Measurements from ENCODE around the gene SMG6.
"Not testable (repeated sequence)": the region's sequence is repeated elsewhere in the genome, so short reads cannot be mapped to it uniquely, and the experiment has no call there.

Gene SMG6

DNA sequence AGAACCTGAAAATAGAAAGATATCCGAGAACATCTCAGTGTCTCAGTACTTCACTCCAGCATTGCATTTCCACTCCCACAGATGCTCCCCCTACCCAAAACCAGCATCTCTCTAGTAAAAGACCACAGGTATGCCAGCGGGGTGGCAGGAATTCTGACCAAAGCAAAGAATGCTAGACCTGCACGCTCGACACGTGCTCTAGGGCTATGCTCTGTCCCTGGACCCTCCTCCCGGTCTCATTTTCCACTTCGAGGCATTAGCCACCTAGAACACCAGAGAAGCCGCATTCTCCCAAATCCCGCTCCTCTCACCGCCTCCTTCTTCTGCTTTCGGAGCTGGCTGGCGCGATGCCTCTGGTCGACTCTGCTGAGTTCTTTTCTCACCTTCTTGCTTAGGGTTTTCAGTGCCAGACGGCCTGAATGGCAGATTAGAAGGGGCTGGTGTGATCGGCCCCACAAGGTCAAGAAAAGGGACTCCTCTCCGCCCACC, 32.2 kb upstream of the SMG6 start:
- peak overlapping the region; percentile 90 for H3K4me2 ChIP-seq (ENCODE audit: low read length)
- peaks cover 43% of the 10 kb centered on the region for H3K36me3 ChIP-seq (ENCODE audit: insufficient read depth, low read length)
- H3K4me3 ChIP-seq (ENCODE audit: low read length), result peak overlapping the region; percentile 93
- H3K27me3 ChIP-seq (ENCODE audit: control insufficient read depth, insufficient read depth, low read length), result no peaks in the 10 kb centered on the region
- H3K4me1 ChIP-seq (ENCODE audit: control insufficient read depth, insufficient read depth, low read length), result peaks cover 21% of the 10 kb centered on the region
- H3K9ac ChIP-seq (ENCODE audit: low read depth, low read length), result peak overlapping the region; percentile 95
- no peaks in the 10 kb centered on the region for H3K9me3 ChIP-seq (replicated peaks; ENCODE audit: low read length)

- Histone ChIP-seq H3K9me3 (replicated peaks; ENCODE audit: low read length) (no peaks in the 10 kb centered on the region), H3K36me3 (ENCODE audit: insufficient read depth, low read length) (peaks cover 77% of the 10 kb centered on the region), H3K27me3 (ENCODE audit: control insufficient read depth, insufficient read depth, low read length) (no peaks in the 10 kb centered on the region), H3K4me1 (ENCODE audit: control insufficient read depth, insufficient read depth, low read length) (peaks cover 9% of the 10 kb centered on the region), H3K4me3 (ENCODE audit: low read length) (no peak overlapping the region), H3K4me2 (ENCODE audit: low read length) (no peak overlapping the region), H3K9ac (ENCODE audit: low read depth, low read length) (no peak overlapping the region)
Measured at GRCh38 chr17:2331303-2331702, 27.7 kb upstream of the SMG6 start.

- peaks cover 53% of the 10 kb centered on the region for H3K36me3 ChIP-seq (ENCODE audit: insufficient read depth, low read length)
- no peak overlapping the region for H3K4me2 ChIP-seq (ENCODE audit: low read length)
- no peaks in the 10 kb centered on the region for H3K9me3 ChIP-seq (replicated peaks; ENCODE audit: low read length)
- no peaks in the 10 kb centered on the region for H3K4me1 ChIP-seq (ENCODE audit: control insufficient read depth, insufficient read depth, low read length)
- no peak overlapping the region for H3K4me3 ChIP-seq (ENCODE audit: low read length)
- H3K27me3 ChIP-seq (ENCODE audit: control insufficient read depth, insufficient read depth, low read length), result no peaks in the 10 kb centered on the region
- H3K9ac ChIP-seq (ENCODE audit: low read depth, low read length), result no peak overlapping the region
Measured at GRCh38 chr17:2323629-2324314, 20.2 kb upstream of the SMG6 start.

- no peak overlapping the region for H3K4me2 ChIP-seq (ENCODE audit: low read length)
- no peaks in the 10 kb centered on the region for H3K27me3 ChIP-seq (ENCODE audit: control insufficient read depth, insufficient read depth, low read length)
- H3K4me3 ChIP-seq (ENCODE audit: low read length), result no peak overlapping the region
- no peak overlapping the region for H3K9ac ChIP-seq (ENCODE audit: low read depth, low read length)
- no peaks in the 10 kb centered on the region for H3K9me3 ChIP-seq (replicated peaks; ENCODE audit: low read length)
- no peaks in the 10 kb centered on the region for H3K4me1 ChIP-seq (ENCODE audit: control insufficient read depth, insufficient read depth, low read length)
- peaks cover 39% of the 10 kb centered on the region for H3K36me3 ChIP-seq (ENCODE audit: insufficient read depth, low read length)
Measured at GRCh38 chr17:2321399-2321798, 17.8 kb upstream of the SMG6 start.

DNA sequence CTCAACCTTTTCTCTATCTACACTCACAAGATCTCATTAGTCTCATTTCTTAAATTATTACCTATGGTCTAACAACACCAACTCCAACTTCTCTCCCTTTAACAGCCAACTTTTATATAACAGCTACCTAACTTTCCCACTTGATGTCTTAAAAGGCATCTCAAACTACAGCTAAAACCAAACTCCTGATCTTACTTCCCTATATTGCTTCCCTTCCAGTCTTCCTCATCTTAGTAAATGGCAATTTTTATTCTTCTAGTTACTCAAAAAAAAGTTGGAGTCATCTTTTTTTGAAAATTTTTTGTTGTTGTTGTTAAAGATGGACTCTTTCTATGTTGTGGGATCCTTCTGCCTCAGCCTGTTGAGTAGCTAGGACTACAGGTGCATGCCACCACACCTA, 15.5 kb upstream of the SMG6 start:
- Histone ChIP-seq H3K27me3 (ENCODE audit: control insufficient read depth, insufficient read depth, low read length) (no peaks in the 10 kb centered on the region), H3K9ac (ENCODE audit: low read depth, low read length) (no peak overlapping the region), H3K4me3 (ENCODE audit: low read length) (no peak overlapping the region), H3K4me1 (ENCODE audit: control insufficient read depth, insufficient read depth, low read length) (no peaks in the 10 kb centered on the region), H3K9me3 (replicated peaks; ENCODE audit: low read length) (no peaks in the 10 kb centered on the region), H3K4me2 (ENCODE audit: low read length) (no peak overlapping the region), H3K36me3 (ENCODE audit: insufficient read depth, low read length) (peaks cover 17% of the 10 kb centered on the region)

DNA sequence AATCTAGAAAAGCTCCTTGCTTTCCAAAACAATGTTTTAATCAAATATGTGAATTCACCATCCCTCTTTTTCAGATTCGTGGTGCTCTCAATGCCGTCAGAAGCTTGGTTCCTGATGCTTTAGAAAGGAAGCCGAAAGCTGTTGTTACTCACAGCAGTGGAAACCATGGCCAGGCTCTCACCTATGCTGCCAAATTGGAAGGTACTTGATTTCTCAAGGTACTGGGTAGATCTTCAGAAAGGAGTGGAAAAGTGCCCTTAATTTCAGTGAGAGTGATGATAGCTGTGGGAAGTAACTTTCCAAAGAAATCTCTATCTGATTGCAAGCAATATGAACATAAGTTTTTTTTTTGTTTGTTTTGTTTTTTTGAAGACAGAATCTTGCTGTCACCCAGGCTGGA, 14.2 kb upstream of the SMG6 start:
- Histone ChIP-seq H3K4me1 (ENCODE audit: control insufficient read depth, insufficient read depth, low read length) (peaks cover 2% of the 10 kb centered on the region), H3K9ac (ENCODE audit: low read depth, low read length) (no peak overlapping the region), H3K9me3 (replicated peaks; ENCODE audit: low read length) (no peaks in the 10 kb centered on the region), H3K4me3 (ENCODE audit: low read length) (no peak overlapping the region), H3K27me3 (ENCODE audit: control insufficient read depth, insufficient read depth, low read length) (no peaks in the 10 kb centered on the region), H3K4me2 (ENCODE audit: low read length) (no peak overlapping the region), H3K36me3 (ENCODE audit: insufficient read depth, low read length) (peaks cover 5% of the 10 kb centered on the region)

GRCh38 chr17:2316916-2317205, 13.3 kb upstream of the SMG6 start:
- H3K9ac ChIP-seq (ENCODE audit: low read depth, low read length); H3K27me3 ChIP-seq (ENCODE audit: control insufficient read depth, insufficient read depth, low read length); H3K9me3 ChIP-seq (replicated peaks; ENCODE audit: low read length); H3K4me3 ChIP-seq (ENCODE audit: low read length); H3K36me3 ChIP-seq (ENCODE audit: insufficient read depth, low read length); H3K4me2 ChIP-seq (ENCODE audit: low read length); H3K4me1 ChIP-seq (ENCODE audit: control insufficient read depth, insufficient read depth, low read length): not testable (repeated sequence)

DNA sequence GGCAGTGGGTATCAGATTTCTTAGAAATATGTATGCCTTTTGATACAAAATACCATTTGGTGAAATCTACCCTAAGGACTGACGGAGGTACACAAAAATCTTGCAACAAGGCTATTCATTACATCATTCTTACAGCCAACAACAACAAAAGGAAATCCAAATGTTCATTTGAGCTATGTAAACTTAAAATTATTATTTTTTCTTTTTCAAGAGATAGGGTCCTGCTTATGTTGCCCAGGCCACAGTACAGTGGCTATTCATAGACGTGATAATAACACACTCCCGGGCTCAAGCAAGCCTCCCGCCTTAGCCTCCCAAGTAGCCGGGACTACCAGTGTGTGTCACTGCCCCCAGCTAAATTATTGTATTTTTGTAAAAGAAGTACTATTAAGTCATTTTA, 9.2 kb upstream of the SMG6 start:
- Histone ChIP-seq H3K27me3 (ENCODE audit: control insufficient read depth, insufficient read depth, low read length) (no peaks in the 10 kb centered on the region), H3K4me3 (ENCODE audit: low read length) (no peak overlapping the region), H3K4me1 (ENCODE audit: control insufficient read depth, insufficient read depth, low read length) (peaks cover 6% of the 10 kb centered on the region), H3K9me3 (replicated peaks; ENCODE audit: low read length) (no peaks in the 10 kb centered on the region), H3K36me3 (ENCODE audit: insufficient read depth, low read length) (no peaks in the 10 kb centered on the region), H3K9ac (ENCODE audit: low read depth, low read length) (no peak overlapping the region), H3K4me2 (ENCODE audit: low read length) (no peak overlapping the region)

DNA sequence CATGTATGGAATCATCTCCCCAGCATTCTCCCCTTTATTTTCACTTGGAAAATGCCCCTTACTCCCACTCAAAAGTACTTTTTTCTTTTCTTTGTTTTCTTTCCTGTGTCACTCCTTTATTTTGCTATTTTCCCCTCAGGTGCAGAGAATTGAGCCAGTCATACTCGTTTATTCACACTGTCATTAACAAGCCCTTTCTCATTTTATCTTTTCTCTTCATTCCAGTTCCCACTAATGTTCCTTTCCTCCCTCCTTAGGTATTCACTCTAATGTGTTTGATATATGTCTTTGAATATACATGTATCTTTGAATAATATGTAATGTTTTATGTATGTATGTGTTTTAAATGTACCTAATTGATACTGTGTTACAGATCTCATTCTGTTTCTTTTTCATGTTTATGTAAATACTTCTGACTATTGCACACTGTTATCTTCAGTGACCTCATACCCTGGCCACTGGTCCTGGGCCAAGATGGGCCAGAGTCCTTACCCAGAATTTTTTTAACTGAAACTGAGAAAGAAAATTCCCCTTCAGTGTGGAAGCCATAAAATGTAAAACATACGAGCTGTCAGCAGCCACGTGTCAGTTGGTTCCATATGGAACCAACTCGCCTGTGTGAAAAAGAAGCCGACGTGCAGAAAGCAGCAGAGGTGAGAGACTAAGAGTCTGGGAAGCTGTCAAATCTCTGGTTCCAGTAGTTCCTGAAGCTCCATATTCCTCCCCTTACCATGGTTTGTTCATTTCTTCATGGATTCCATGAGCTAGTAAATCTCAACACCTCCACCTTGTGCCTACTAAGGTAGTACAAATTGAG, 6.0 kb upstream of the SMG6 start:
- no peak overlapping the region for H3K4me2 ChIP-seq (ENCODE audit: low read length)
- no peak overlapping the region for H3K9ac ChIP-seq (ENCODE audit: low read depth, low read length)
- H3K27me3 ChIP-seq (ENCODE audit: control insufficient read depth, insufficient read depth, low read length), result no peaks in the 10 kb centered on the region
- peaks cover 6% of the 10 kb centered on the region for H3K4me1 ChIP-seq (ENCODE audit: control insufficient read depth, insufficient read depth, low read length)
- no peak overlapping the region for H3K4me3 ChIP-seq (ENCODE audit: low read length)
- no peaks in the 10 kb centered on the region for H3K36me3 ChIP-seq (ENCODE audit: insufficient read depth, low read length)
- H3K9me3 ChIP-seq (replicated peaks; ENCODE audit: low read length), result no peaks in the 10 kb centered on the region

DNA sequence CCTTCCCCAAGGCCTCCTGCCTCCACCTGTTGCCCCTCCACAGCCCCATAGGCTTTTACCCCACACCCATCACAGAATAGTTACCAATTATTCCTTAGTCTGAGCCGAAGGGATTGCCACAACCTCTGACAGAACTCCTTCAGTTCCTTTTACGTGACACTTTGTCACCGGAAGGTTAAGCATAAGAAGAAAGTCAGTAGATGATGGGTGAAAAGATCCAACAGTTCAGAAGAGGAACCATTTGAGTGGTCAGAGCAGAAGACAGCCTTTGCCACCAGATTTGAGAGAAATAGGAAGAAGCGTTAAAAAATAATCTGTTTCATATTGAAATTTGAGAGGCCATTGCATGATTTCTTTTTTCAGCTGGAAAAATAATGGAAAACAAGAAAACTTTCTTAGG, 1.3 kb upstream of the SMG6 start:
- Histone ChIP-seq H3K4me3 (ENCODE audit: low read length) (no peak overlapping the region), H3K36me3 (ENCODE audit: insufficient read depth, low read length) (peaks cover 4% of the 10 kb centered on the region), H3K9me3 (replicated peaks; ENCODE audit: low read length) (no peaks in the 10 kb centered on the region), H3K27me3 (ENCODE audit: control insufficient read depth, insufficient read depth, low read length) (no peaks in the 10 kb centered on the region), H3K4me2 (ENCODE audit: low read length) (no peak overlapping the region), H3K4me1 (ENCODE audit: control insufficient read depth, insufficient read depth, low read length) (peaks cover 8% of the 10 kb centered on the region), H3K9ac (ENCODE audit: low read depth, low read length) (no peak overlapping the region)

- Histone ChIP-seq H3K9ac (ENCODE audit: low read depth, low read length) (peak overlapping the region; percentile 97), H3K4me2 (ENCODE audit: low read length) (peak overlapping the region; percentile 82), H3K4me3 (ENCODE audit: low read length) (peak overlapping the region; percentile 100), H3K4me1 (ENCODE audit: control insufficient read depth, insufficient read depth, low read length) (peaks cover 8% of the 10 kb centered on the region), H3K36me3 (ENCODE audit: insufficient read depth, low read length) (peaks cover 15% of the 10 kb centered on the region), H3K27me3 (ENCODE audit: control insufficient read depth, insufficient read depth, low read length) (no peaks in the 10 kb centered on the region), H3K9me3 (replicated peaks; ENCODE audit: low read length) (no peaks in the 10 kb centered on the region)
Measured at GRCh38 chr17:2302778-2303203, 794 bp downstream of the SMG6 start.

DNA sequence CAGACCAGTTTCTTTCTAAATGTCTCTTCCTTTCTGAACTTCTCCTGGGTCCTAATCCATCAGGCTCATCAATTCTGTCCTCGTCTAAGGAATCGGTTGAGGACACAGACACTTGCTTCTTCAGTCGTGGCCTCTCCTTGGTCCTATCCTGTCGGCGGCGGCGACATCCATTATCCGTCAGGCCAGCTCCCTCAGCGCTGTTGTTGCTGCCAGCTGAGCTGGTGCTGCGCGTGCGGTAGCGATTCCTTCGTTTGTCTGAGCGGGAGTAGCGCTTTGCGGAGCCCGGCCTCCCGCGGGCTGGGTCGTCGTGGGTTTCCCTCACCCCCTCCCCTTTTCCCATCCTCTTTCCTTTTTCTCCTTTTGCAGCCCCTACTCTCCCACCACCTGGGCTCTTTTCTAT, 3.8 kb downstream of the SMG6 start:
- Histone ChIP-seq H3K9me3 (replicated peaks; ENCODE audit: low read length) (no peaks in the 10 kb centered on the region), H3K4me1 (ENCODE audit: control insufficient read depth, insufficient read depth, low read length) (peaks cover 8% of the 10 kb centered on the region), H3K4me3 (ENCODE audit: low read length) (no peak overlapping the region), H3K36me3 (ENCODE audit: insufficient read depth, low read length) (peaks cover 39% of the 10 kb centered on the region), H3K4me2 (ENCODE audit: low read length) (no peak overlapping the region), H3K9ac (ENCODE audit: low read depth, low read length) (no peak overlapping the region), H3K27me3 (ENCODE audit: control insufficient read depth, insufficient read depth, low read length) (no peaks in the 10 kb centered on the region)

Measured in skeletal muscle satellite cell (primary cell).